ENCODE data around the gene CA7. TPM values are rescaled to one million over a fixed set of nuclear protein-coding genes. Genes with fewer than 3 reads are reported as not detected.

CA7 gene
- total RNA-seq, 1 donor from 2014 or later, result not detected

GRCh38 chr16:66898207-66898606, 54.0 kb downstream of the CA7 start:
- Histone ChIP-seq H3K4me1 (peaks cover 40% of the 10 kb centered on the region), H3K27me3 (ENCODE audit: low read depth) (no peaks in the 10 kb centered on the region), H3K27ac (peak overlapping the region; percentile 74), H3K36me3 (no peaks in the 10 kb centered on the region), H3K4me3 (no peak overlapping the region), H3K9me3 (no peaks in the 10 kb centered on the region)
- TF ChIP-seq CTCF (IDR thresholded peaks at IDR 0.05), result no peak
- ATAC-seq (no peak), DNase-seq (no peak)
- intact Hi-C loops (cut with DNase I), result no loop called here

DNA sequence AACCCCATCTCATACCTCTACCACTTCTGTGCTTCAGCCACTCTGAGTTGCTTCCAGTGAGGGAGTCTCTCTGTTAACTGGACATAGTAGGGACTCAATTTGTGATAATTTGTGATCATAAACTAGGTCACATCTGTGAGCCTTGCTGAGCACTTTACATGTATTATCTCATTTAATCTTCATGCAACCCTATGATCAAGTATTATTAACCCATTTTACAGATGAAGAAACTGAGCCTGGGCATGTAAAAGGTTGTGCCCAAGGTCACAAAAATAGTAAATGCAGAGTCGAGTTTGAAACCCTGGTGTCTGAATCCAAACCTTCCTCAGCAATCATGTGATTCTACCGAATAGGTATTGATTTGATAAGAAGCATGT, 54.7 kb downstream of the CA7 start:
- TF ChIP-seq CTCF (IDR thresholded peaks at IDR 0.05), result no peak
- Histone ChIP-seq H3K4me1 (peaks cover 40% of the 10 kb centered on the region), H3K4me3 (no peak overlapping the region), H3K27me3 (ENCODE audit: low read depth) (no peaks in the 10 kb centered on the region), H3K36me3 (no peaks in the 10 kb centered on the region), H3K27ac (peak overlapping the region; percentile 74), H3K9me3 (no peaks in the 10 kb centered on the region)
- intact Hi-C loops (cut with DNase I), result no loop called here
- no peak for DNase-seq
- ATAC-seq, result no peak

DNA sequence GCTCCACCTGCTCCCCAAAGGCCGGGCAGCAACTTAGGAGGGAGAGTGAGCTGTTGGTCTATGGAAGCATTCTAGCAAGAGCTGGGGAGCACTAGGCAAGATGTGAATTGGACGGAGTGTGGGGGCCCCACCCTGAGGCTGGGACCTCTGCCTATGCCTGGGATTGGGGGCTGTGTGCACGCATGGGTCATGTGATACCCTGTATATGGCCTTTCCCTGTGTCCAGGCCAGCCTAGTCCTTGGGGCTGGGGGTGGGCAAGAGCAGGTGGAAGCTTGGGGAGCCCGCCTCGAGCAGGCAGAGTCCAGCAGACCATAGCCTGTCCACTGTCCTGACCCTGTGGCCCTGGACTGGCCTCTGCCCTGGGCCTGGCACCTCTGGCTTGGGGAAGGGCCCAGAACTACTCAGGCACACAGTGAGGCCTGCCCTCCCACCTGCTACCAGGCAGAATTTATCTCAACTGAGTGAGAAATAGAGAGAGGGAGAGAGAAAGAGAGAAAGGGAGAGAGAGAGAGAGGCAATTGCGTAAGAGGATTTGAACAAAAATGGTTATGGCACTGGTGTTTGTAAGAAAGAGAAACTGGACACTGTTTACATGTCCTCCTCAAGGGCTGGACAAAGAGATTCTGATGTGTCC, 55.2 kb downstream of the CA7 start:
- Histone ChIP-seq H3K27ac (peak overlapping the region; percentile 74), H3K4me1 (peaks cover 44% of the 10 kb centered on the region), H3K4me3 (no peak overlapping the region), H3K9me3 (no peaks in the 10 kb centered on the region), H3K36me3 (no peaks in the 10 kb centered on the region), H3K27me3 (ENCODE audit: low read depth) (no peaks in the 10 kb centered on the region)
- ATAC-seq (peak in 1 of 2 donors; percentile 13), DNase-seq (peak; percentile 34)
- no peak for TF ChIP-seq CTCF (IDR thresholded peaks at IDR 0.05)
- intact Hi-C loops (cut with DNase I), result no loop called here

DNA sequence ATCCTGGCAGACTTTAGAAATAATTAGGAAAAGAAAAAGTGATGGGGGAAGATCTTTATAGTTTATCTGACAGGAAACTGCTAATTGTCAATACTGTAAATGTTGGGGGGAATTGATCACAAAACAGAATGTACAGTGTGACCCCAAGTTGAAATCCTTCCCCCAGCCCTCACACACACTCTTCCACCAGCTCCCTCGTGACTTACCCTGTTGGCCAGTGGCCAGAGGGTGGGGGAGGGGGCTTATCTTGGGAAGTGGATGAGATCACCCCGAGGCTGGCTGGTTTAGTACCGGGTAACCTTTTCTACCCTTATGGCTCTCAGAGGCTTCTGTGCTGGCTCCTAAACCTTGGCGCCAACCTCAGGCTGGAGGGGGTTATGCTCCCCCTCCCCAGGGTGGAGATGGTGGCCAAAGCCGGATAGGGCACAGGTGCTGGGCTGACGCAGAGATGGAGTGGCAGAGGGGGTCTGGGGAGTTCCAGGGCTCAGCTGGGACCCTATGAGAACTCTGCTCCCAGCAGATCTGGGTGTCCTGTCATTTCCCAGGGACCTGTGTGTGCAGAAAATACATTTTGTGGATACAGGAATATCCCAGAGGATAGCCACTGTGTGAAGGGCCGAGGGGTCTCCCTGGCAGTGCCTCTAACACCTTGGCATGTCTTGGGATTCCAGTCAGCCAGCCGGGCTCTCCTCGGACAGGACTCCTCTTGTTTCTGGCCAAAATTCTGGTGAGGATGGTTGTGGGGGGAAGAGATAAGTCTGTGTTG, 55.9 kb downstream of the CA7 start:
- Histone ChIP-seq H3K36me3 (no peaks in the 10 kb centered on the region), H3K27me3 (ENCODE audit: low read depth) (no peaks in the 10 kb centered on the region), H3K9me3 (no peaks in the 10 kb centered on the region), H3K27ac (peak overlapping the region; percentile 74), H3K4me3 (no peak overlapping the region), H3K4me1 (peaks cover 51% of the 10 kb centered on the region)
- peak; percentile 59 to 66 for ATAC-seq
- DNase-seq, result peak; percentile 76
- intact Hi-C loops (cut with DNase I), result no loop called here
- no peak for TF ChIP-seq CTCF (IDR thresholded peaks at IDR 0.05)

- TF ChIP-seq CTCF (IDR thresholded peaks at IDR 0.05), result no peak
- Histone ChIP-seq H3K9me3 (no peaks in the 10 kb centered on the region), H3K27ac (peak overlapping the region; percentile 74), H3K4me3 (no peak overlapping the region), H3K36me3 (no peaks in the 10 kb centered on the region), H3K27me3 (ENCODE audit: low read depth) (no peaks in the 10 kb centered on the region), H3K4me1 (peaks cover 58% of the 10 kb centered on the region)
- no peak for DNase-seq
- intact Hi-C loops (cut with DNase I), result no loop called here
- peak; percentile 32 to 35 for ATAC-seq
Measured at GRCh38 chr16:66900721-66901441, 56.7 kb downstream of the CA7 start.

Data from lower lobe of right lung (tissue), 2 donors.